ENCODE results near the gene CD46. TPM values are rescaled to one million over a fixed set of nuclear protein-coding genes. Genes with fewer than 3 reads are reported as not detected.

CD46 gene
- total RNA-seq, 1 donor from 2014 or later = 64.5 TPM

DNA sequence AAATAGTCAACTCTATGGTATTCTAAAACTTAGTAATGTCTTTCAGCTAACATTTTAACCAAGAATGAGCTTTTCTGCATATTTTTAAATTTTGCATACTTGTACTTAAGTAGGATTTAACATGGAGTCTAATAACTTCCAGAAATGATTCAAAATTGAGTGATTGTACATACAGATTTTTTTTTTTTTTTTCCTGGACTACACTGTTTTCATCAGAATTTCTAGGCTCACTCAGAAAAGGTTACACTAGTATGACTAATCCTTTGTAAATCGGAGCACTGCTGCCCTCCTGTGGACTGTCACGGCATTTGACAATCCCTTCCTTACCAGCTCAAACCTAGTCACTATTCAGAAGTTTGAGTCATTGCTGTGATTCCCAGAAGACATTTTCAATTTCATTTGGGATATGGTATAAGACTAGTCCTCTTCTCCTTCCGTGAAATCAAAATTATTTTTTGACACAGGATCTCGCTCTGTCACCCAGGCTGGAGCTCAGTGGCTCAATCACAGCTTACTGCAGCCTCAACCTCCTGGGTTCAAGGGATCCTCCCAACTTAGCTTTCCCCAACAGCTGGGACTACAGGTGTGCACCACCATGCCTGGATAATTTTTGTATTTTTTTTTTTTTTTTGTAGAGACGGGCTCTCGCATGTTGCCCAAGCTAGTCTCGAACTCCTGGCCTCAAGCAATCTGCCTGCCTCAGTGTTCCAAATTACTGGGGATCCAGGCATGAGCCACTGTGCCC, 45.5 kb downstream of the CD46 start:
- TF ChIP-seq, protein P1, sequence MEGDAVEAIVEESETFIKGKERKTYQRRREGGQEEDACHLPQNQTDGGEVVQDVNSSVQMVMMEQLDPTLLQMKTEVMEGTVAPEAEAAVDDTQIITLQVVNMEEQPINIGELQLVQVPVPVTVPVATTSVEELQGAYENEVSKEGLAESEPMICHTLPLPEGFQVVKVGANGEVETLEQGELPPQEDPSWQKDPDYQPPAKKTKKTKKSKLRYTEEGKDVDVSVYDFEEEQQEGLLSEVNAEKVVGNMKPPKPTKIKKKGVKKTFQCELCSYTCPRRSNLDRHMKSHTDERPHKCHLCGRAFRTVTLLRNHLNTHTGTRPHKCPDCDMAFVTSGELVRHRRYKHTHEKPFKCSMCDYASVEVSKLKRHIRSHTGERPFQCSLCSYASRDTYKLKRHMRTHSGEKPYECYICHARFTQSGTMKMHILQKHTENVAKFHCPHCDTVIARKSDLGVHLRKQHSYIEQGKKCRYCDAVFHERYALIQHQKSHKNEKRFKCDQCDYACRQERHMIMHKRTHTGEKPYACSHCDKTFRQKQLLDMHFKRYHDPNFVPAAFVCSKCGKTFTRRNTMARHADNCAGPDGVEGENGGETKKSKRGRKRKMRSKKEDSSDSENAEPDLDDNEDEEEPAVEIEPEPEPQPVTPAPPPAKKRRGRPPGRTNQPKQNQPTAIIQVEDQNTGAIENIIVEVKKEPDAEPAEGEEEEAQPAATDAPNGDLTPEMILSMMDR (IDR thresholded peaks at IDR 0.05) = peak; percentile 67 to 81 (median 79)
- peaks cover 25 to 34% of the 10 kb centered on the region in 2 donors for H3K36me3 ChIP-seq
- H3K4me3 ChIP-seq = no peak overlapping the region
- H3K27me3 ChIP-seq = no peaks in the 10 kb centered on the region
- no peaks in the 10 kb centered on the region for H3K4me1 ChIP-seq
- peak overlapping the region in 1 of 2 donors; percentile 54 for H3K27ac ChIP-seq
- intact Hi-C loops (cut with DNase I) = loop anchor here (10.0 kb wide), 1 partner anchor 143 kb away; no protein-coding TSS in a partner anchor
- DNase-seq (ENCODE audit: low spot score in 2 of 2) = peak in 1 of 2 donors; percentile 94
- H3K9me3 ChIP-seq = no peaks in the 10 kb centered on the region

DNA sequence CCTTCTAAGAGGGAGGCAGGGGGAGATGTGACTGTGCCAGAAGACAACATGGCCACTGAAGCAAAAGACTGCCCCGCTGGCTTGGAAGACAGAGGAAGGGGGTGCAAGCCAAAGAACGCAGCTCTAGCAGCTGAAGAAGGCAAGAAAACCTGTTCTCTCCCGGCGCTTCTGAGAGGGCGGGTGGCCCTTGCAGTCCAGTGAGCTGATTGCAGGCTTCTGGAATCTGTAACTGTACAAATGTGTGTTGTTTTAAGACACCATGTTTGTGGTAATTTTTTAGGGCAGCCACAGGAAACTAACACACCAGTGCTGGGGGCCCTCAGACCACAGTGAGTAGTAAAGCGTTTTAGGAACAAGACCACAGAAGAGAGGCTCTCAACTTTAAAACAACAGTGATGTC, 47.0 kb downstream of the CD46 start:
- peaks cover 39 to 43% of the 10 kb centered on the region in 2 donors for H3K36me3 ChIP-seq
- no peak overlapping the region for H3K4me3 ChIP-seq
- H3K27ac ChIP-seq = peak overlapping the region; percentile 44 to 54
- no peaks in the 10 kb centered on the region for H3K27me3 ChIP-seq
- no peak for DNase-seq (ENCODE audit: low spot score in 2 of 2)
- no peaks in the 10 kb centered on the region for H3K9me3 ChIP-seq
- TF ChIP-seq, protein P1 (IDR thresholded peaks at IDR 0.05) = no peak
- peaks cover 0 to 2% of the 10 kb centered on the region in 2 donors for H3K4me1 ChIP-seq
- intact Hi-C loops (cut with DNase I) = loop anchor here (1.0 to 10.0 kb wide), 2 partner anchors 9 to 144 kb away; no protein-coding TSS in a partner anchor

DNA sequence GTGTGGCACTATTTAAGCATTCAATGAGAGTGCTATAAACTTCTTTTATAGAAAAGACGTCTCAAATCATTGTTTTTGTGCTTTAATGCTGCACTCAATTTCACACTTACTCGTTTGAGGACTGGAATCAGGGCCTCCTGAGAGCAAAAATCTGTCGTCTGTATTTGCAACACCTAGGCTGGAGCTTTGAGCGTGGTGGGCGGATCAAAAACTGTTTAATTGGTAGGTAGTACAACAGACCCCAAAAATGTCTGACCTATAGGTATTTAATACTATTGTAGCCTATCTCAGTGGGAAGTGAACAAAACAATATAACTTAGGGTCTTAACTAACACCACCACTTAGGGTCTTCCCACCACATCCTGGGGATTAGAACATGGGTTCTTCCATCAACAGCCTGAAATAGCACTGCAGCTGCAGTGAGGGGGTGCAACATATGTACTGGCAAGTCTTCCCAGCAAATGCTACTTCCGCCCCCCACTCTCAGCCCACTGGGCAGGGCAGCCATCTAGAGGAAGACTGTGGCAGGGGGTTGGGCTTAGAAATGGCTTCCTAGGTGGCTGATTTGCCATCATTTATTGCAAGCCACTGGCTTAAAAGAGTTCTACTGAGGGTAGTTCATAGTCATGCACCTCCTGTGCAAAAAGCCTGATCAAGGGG, 48.3 kb downstream of the CD46 start:
- intact Hi-C loops (cut with DNase I) = loop anchor here (10.0 kb wide), 2 partner anchors 145 to 1295 kb away; partner anchors contain the start of gene RASSF5
- Histone ChIP-seq H3K4me1 (peaks cover 7 to 13% of the 10 kb centered on the region in 2 donors), H3K27me3 (no peaks in the 10 kb centered on the region), H3K9me3 (no peaks in the 10 kb centered on the region), H3K36me3 (peaks cover 48 to 52% of the 10 kb centered on the region in 2 donors), H3K4me3 (no peak overlapping the region), H3K27ac (peak overlapping the region in 1 of 2 donors; percentile 24)
- TF ChIP-seq, protein P1 (IDR thresholded peaks at IDR 0.05) = no peak
- no peak for DNase-seq (ENCODE audit: low spot score in 2 of 2)

GRCh38 chr1:207801819-207802218, 50.0 kb downstream of the CD46 start:
- TF ChIP-seq, protein P1 (IDR thresholded peaks at IDR 0.05) = no peak

GRCh38 chr1:207803678-207804077, 51.8 kb downstream of the CD46 start:
- no peaks in the 10 kb centered on the region for H3K27me3 ChIP-seq
- H3K36me3 ChIP-seq = peaks cover 80 to 81% of the 10 kb centered on the region in 2 donors
- H3K9me3 ChIP-seq = no peaks in the 10 kb centered on the region
- peaks cover 26 to 45% of the 10 kb centered on the region in 2 donors for H3K4me1 ChIP-seq
- no peak for DNase-seq (ENCODE audit: low spot score in 2 of 2)
- H3K27ac ChIP-seq = peak overlapping the region; percentile 92 to 98
- no peak overlapping the region for H3K4me3 ChIP-seq
- intact Hi-C loops (cut with DNase I) = loop anchor here (10.0 kb wide), 1 partner anchor 1299 kb away; the partner anchor contains the start of gene RASSF5
- TF ChIP-seq, protein P1 (IDR thresholded peaks at IDR 0.05) = no peak

More at GRCh38 chr1:207801819-207802218, 50.0 kb downstream of the CD46 start:
- intact Hi-C loops (cut with DNase I) = loop anchor here (10.0 kb wide), 1 partner anchor 1297 kb away; the partner anchor contains the start of gene RASSF5
- H3K4me3 ChIP-seq = no peak overlapping the region
- H3K27me3 ChIP-seq = no peaks in the 10 kb centered on the region
- peak overlapping the region in 1 of 2 donors; percentile 23 for H3K27ac ChIP-seq
- H3K9me3 ChIP-seq = no peaks in the 10 kb centered on the region
- H3K36me3 ChIP-seq = peaks cover 62 to 67% of the 10 kb centered on the region in 2 donors
- no peak for DNase-seq (ENCODE audit: low spot score in 2 of 2)
- H3K4me1 ChIP-seq = peaks cover 13 to 28% of the 10 kb centered on the region in 2 donors

Measured in ascending aorta (tissue), 2 donors.